ENCODE measurements around the gene GATAD2B. TPM values are rescaled to one million over a fixed set of nuclear protein-coding genes. Genes with fewer than 3 reads are reported as not detected.

Gene GATAD2B
- polyA plus RNA-seq, 3 donors, result 1.1 to 11.0 (median 2.0) TPM

GRCh38 chr1:153799566-153800465, 123.0 kb downstream of the GATAD2B start:
- Histone ChIP-seq H4K20me1 (ENCODE audit: insufficient read depth, low read length) (no peaks in the 10 kb centered on the region), H2AFZ (ENCODE audit: insufficient read depth, low read depth, low read length, poor library complexity, severe bottlenecking) (no peak overlapping the region), H3K36me3 (replicated peaks in 1 of 2; ENCODE audit: control insufficient read depth in 1 of 2, insufficient read depth in 2 of 2, low read length in 2 of 2) (peaks cover 0 to 2% of the 10 kb centered on the region in 2 donors), H3K79me2 (ENCODE audit: insufficient read depth, low read length) (no peaks in the 10 kb centered on the region), H3K4me3 (replicated peaks in 1 of 3; ENCODE audit: low read depth in 2 of 3, low read length in 3 of 3) (no peak overlapping the region), H3K4me1 (ENCODE audit: control insufficient read depth in 1 of 2, insufficient read depth in 2 of 2, low read length in 2 of 2) (peaks cover 24 to 25% of the 10 kb centered on the region in 2 donors), H3K27ac (ENCODE audit: low read depth in 1 of 2, low read length in 2 of 2) (no peak overlapping the region), H3K4me2 (replicated peaks; ENCODE audit: extremely low read depth, low read length, poor library complexity, severe bottlenecking) (no peak overlapping the region), H3K9ac (ENCODE audit: insufficient read depth, low read length, poor library complexity, severe bottlenecking) (no peak overlapping the region), H3K27me3 (ENCODE audit: control insufficient read depth in 2 of 2, insufficient read depth in 2 of 2, low read length in 2 of 2) (no peaks in the 10 kb centered on the region), H3K9me3 (replicated peaks in 1 of 2; ENCODE audit: control insufficient read depth in 1 of 2, insufficient read depth in 1 of 2, low read length in 2 of 2) (no peaks in the 10 kb centered on the region)
- Mint-ChIP-seq H3K4me3 (no peak overlapping the region), H3K4me1 (peaks cover 32% of the 10 kb centered on the region), H3K9me3 (peaks cover 0 to 3% (median 0%) of the 10 kb centered on the region in 7 donors), H3K27me3 (ENCODE audit: low read depth in 3 of 3) (peaks cover 0 to 7% (median 1%) of the 10 kb centered on the region in 3 donors), H3K27ac (peak overlapping the region in 2 of 7 donors; percentile 53 to 75), H3K36me3 (peaks cover 30 to 35% of the 10 kb centered on the region in 2 donors)
- no peak for DNase-seq
- intact Hi-C loops (cut with micrococcal nuclease), result loop anchor here (5.0 kb wide), 2 partner anchors 52 to 187 kb away; partner anchors contain the start of gene RAB13 (in 2 of the 2)
- no peak for TF ChIP-seq CTCF (IDR thresholded peaks at IDR 0.05)
- 93% methylated on average over 25 of the region's 27 CpGs for WGBS (ENCODE audit: insufficient coverage)

- H3K36me3 Mint-ChIP-seq, result peaks cover 30 to 31% of the 10 kb centered on the region in 2 donors
- no peak for DNase-seq
- peaks cover 0 to 3% (median 0%) of the 10 kb centered on the region in 7 donors for H3K9me3 Mint-ChIP-seq
- peaks cover 16 to 17% of the 10 kb centered on the region in 2 donors for H3K4me1 ChIP-seq (ENCODE audit: control insufficient read depth in 1 of 2, insufficient read depth in 2 of 2, low read length in 2 of 2)
- H3K4me3 ChIP-seq (replicated peaks in 1 of 3; ENCODE audit: low read depth in 2 of 3, low read length in 3 of 3), result no peak overlapping the region
- no peak overlapping the region for H3K9ac ChIP-seq (ENCODE audit: insufficient read depth, low read length, poor library complexity, severe bottlenecking)
- intact Hi-C loops (cut with micrococcal nuclease), result loop anchor here (5.0 kb wide), 1 partner anchor 188 kb away; the partner anchor contains the start of gene RAB13 (in 2 of the 2)
- H3K36me3 ChIP-seq (replicated peaks in 1 of 2; ENCODE audit: control insufficient read depth in 1 of 2, insufficient read depth in 2 of 2, low read length in 2 of 2), result peaks cover 0 to 2% of the 10 kb centered on the region in 2 donors
- H3K4me2 ChIP-seq (replicated peaks; ENCODE audit: extremely low read depth, low read length, poor library complexity, severe bottlenecking), result no peak overlapping the region
- TF ChIP-seq CTCF (IDR thresholded peaks at IDR 0.05), result no peak
- H3K9me3 ChIP-seq (replicated peaks in 1 of 2; ENCODE audit: control insufficient read depth in 1 of 2, insufficient read depth in 1 of 2, low read length in 2 of 2), result no peaks in the 10 kb centered on the region
- no peak overlapping the region for H3K4me3 Mint-ChIP-seq
- H3K79me2 ChIP-seq (ENCODE audit: insufficient read depth, low read length), result no peaks in the 10 kb centered on the region
- no peak overlapping the region for H3K27ac ChIP-seq (ENCODE audit: low read depth in 1 of 2, low read length in 2 of 2)
- no peaks in the 10 kb centered on the region for H4K20me1 ChIP-seq (ENCODE audit: insufficient read depth, low read length)
- WGBS (ENCODE audit: insufficient coverage), result no CpG with 5 or more reads among the region's 4 CpGs
- no peaks in the 10 kb centered on the region for H3K27me3 ChIP-seq (ENCODE audit: control insufficient read depth in 2 of 2, insufficient read depth in 2 of 2, low read length in 2 of 2)
- H3K4me1 Mint-ChIP-seq, result peaks cover 28% of the 10 kb centered on the region
- peaks cover 0 to 6% (median 3%) of the 10 kb centered on the region in 3 donors for H3K27me3 Mint-ChIP-seq (ENCODE audit: low read depth in 3 of 3)
- no peak overlapping the region for H2AFZ ChIP-seq (ENCODE audit: insufficient read depth, low read depth, low read length, poor library complexity, severe bottlenecking)
- peak overlapping the region in 1 of 7 donors; percentile 32 for H3K27ac Mint-ChIP-seq
Observed at GRCh38 chr1:153799016-153799415, 123.8 kb downstream of the GATAD2B start.

Data from CD14-positive monocyte (primary cell).